Brain microvascular endothelial cell (primary cell): ENCODE results near the gene POLR2M.

Experiments
- DNase-seq: peaks from one replicate; pipeline ENCODE4 v3.0.0-alpha.2; 2020
- H3K27ac ChIP-seq: fragments of 250-450 bp; sonication (Bioruptor Pico); 2 replicates; pipeline ENCODE4 v1.5.1; 2020; ENCODE audit warnings: mild to moderate bottlenecking, moderate library complexity
- H3K27me3 ChIP-seq: fragments of 250-450 bp; sonication (Bioruptor Pico); replicated peaks from 2 replicates; pipeline ENCODE4 v1.5.1; 2020; ENCODE audit warnings: mild to moderate bottlenecking
- H3K36me3 ChIP-seq: fragments of 250-450 bp; sonication (Bioruptor Pico); replicated peaks from 2 replicates; pipeline ENCODE4 v1.5.1; 2020; ENCODE audit warnings: mild to moderate bottlenecking
- H3K4me3 ChIP-seq: 2 replicates; pipeline ENCODE4 v1.5.1; 2011; ENCODE audit warnings: low read depth, mild to moderate bottlenecking, control low read depth, low read length, moderate library complexity
- CTCF ChIP-seq: IDR thresholded peaks from 2 replicates; pipeline ENCODE4 v1.5.1; 2011; ENCODE audit warnings: low read depth, mild to moderate bottlenecking, moderate library complexity, low read length, control low read depth, inconsistent platforms; ENCODE audit errors: missing control alignments
- in situ Hi-C: cut with HindIII; loops from 2 replicates; pipeline ENCODE4 v1.10.0; 2017; ENCODE audit warnings: low sequenced_read_pairs, low pct_ligation_motif_present

POLR2M gene

GRCh38 chr15:57697588-57697987, 8.9 kb upstream of the POLR2M start:
- in situ Hi-C loops: no loop called here
- Histone ChIP-seq H3K27ac (no peak overlapping the region), H3K36me3 (no peaks in the 10 kb centered on the region), H3K27me3 (no peaks in the 10 kb centered on the region), H3K4me3 (no peak overlapping the region)
- peak; percentile 36 for DNase-seq
- no peak for TF ChIP-seq CTCF

GRCh38 chr15:57698243-57698642, 8.3 kb upstream of the POLR2M start:
- no peaks in the 10 kb centered on the region for H3K36me3 ChIP-seq
- in situ Hi-C loops: no loop called here
- no peak overlapping the region for H3K27ac ChIP-seq
- DNase-seq: no peak
- no peak overlapping the region for H3K4me3 ChIP-seq
- no peaks in the 10 kb centered on the region for H3K27me3 ChIP-seq
- TF ChIP-seq CTCF: no peak

GRCh38 chr15:57698991-57699390, 7.5 kb upstream of the POLR2M start:
- Histone ChIP-seq H3K36me3 (no peaks in the 10 kb centered on the region), H3K27ac (no peak overlapping the region), H3K27me3 (no peaks in the 10 kb centered on the region), H3K4me3 (no peak overlapping the region)
- TF ChIP-seq CTCF: no peak
- in situ Hi-C loops: no loop called here
- DNase-seq: no peak

- DNase-seq: no peak
Measured at GRCh38 chr15:57703387-57703786, 3.1 kb upstream of the POLR2M start.

GRCh38 chr15:57704441-57704840, 2.1 kb upstream of the POLR2M start:
- no peak for TF ChIP-seq CTCF
- peaks cover 5% of the 10 kb centered on the region for H3K36me3 ChIP-seq
- in situ Hi-C loops: no loop called here
- no peak for DNase-seq
- no peak overlapping the region for H3K4me3 ChIP-seq
- H3K27me3 ChIP-seq: no peaks in the 10 kb centered on the region
- H3K27ac ChIP-seq: no peak overlapping the region

More at GRCh38 chr15:57703387-57703786, 3.1 kb upstream of the POLR2M start:
- TF ChIP-seq CTCF: no peak
- Histone ChIP-seq H3K4me3 (no peak overlapping the region), H3K27me3 (no peaks in the 10 kb centered on the region), H3K27ac (no peak overlapping the region), H3K36me3 (no peaks in the 10 kb centered on the region)
- in situ Hi-C loops: no loop called here

- Histone ChIP-seq H3K27me3 (no peaks in the 10 kb centered on the region), H3K4me3 (peak overlapping the region; percentile 94), H3K36me3 (peaks cover 13% of the 10 kb centered on the region), H3K27ac (peak overlapping the region; percentile 90)
- in situ Hi-C loops: no loop called here
- no peak for DNase-seq
- no peak for TF ChIP-seq CTCF
Measured at GRCh38 chr15:57705746-57706404, 639 bp upstream of the POLR2M start.
